ENCODE results near the gene ACOT13.

GRCh38 chr6:24666641-24667377, at the start of gene ACOT13, which contains the start of gene TDP2:
- TF ChIP-seq CTCF (IDR thresholded peaks at IDR 0.05) (peak; percentile 37 to 68 (median 41)), EP300 (IDR thresholded peaks at IDR 0.05) (peak; percentile 2)
